ENCODE data around the gene FBN2. TPM values are rescaled to one million over a fixed set of nuclear protein-coding genes. Genes with fewer than 3 reads are reported as not detected.
A peak's percentile ranks its signal among the peaks of the same experiment; 100 is the strongest.

The FBN2 gene
- total and polyA plus RNA-seq, 2 of the 4 experiments (the other 2 are of a cell fraction) = 26.7 to 69.0 TPM

DNA sequence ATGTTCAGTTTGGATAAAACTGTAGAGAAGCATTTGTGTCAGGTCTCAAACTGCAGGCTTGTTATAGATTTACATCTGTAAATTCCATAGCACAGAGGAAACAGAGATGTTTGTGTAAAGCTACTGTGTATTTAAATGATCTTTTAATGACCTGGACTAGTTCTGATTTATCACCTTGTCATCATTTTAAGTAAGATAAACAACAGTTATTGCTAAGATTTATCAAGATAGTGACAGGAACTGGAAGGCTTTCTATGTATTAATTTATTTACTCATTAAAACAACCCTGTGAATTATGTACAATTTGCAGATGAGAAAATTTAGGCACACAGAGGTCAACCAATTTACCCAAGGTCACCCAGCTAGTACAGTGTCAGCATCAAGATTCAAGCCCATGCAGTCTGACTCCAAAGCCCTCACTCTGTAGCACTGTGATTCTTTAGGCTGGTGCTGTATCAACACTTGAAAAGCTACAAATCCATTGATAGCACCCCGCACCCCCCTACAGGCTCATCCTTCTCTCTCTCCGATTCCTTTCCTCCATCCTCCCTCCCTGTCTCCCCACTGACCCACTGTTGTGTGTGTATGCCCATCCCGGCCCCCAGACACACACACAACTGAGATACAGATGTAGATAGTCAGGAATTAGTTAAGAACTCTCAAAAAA, 184.5 kb downstream of the FBN2 start:
- no peak overlapping the region for H2BK5ac ChIP-seq (ENCODE audit: low read depth, low read length, poor library complexity, severe bottlenecking)
- H2AK5ac ChIP-seq (ENCODE audit: low read depth, low read length) = no peak overlapping the region
- H2BK120ac ChIP-seq (ENCODE audit: low read depth, low read length) = no peak overlapping the region
- no peaks in the 10 kb centered on the region for H4K20me1 ChIP-seq (ENCODE audit: insufficient read depth, low read length)
- peak; percentile 33; the same call in 1 of the 2 replicates for ATAC-seq (ENCODE audit: low read depth)
- H2BK15ac ChIP-seq (ENCODE audit: low read depth, low read length) = no peak overlapping the region
- no peak overlapping the region for H4K8ac ChIP-seq (ENCODE audit: low read depth in 2 of 2, low read length in 2 of 2)
- no peak overlapping the region for H3K56ac ChIP-seq (ENCODE audit: extremely low read depth, insufficient read depth, low read length)
- no TSS peak for BruUV-seq (replicated peaks)
- no peak overlapping the region for H3K4me3 ChIP-seq (ENCODE audit: insufficient read depth, low read depth, low read length)
- no peak overlapping the region for H3K9ac ChIP-seq (ENCODE audit: low read depth, low read length)
- no peak overlapping the region for H4K91ac ChIP-seq (ENCODE audit: insufficient read depth, low read depth, low read length)
- no peaks in the 10 kb centered on the region for H3K4me1 ChIP-seq (ENCODE audit: control insufficient read depth, insufficient read depth, low read length)
- dilution Hi-C loops (cut with HindIII; ENCODE audit: low sequenced_read_pairs, unreplicated experiment) (no loop called here), in situ Hi-C loops (cut with MboI; ENCODE audit: low sequenced_read_pairs) (no loop called here), intact Hi-C loops (cut with micrococcal nuclease) (loop anchor here (5.0 kb wide), 1 partner anchor 141 kb away; no protein-coding TSS in a partner anchor)
- no peak overlapping the region for H3K18ac ChIP-seq (ENCODE audit: low read depth, low read length)
- H2AK9ac ChIP-seq (replicated peaks; ENCODE audit: low read depth, low read length, poor library complexity) = no peak overlapping the region
- POLR2A ChIA-PET (ENCODE audit: unreplicated experiment) = no interaction called here
- CTCF ChIA-PET = no interaction called here
- H2BK20ac ChIP-seq (ENCODE audit: low read depth, low read length) = no peak overlapping the region
- H3K9me1 ChIP-seq (ENCODE audit: insufficient read depth, low read length) = peaks cover 5% of the 10 kb centered on the region
- no peak for DNase-seq
- peaks cover 20% of the 10 kb centered on the region for H3K36me3 ChIP-seq (ENCODE audit: control insufficient read depth, insufficient read depth, low read length)
- H3K4ac ChIP-seq (ENCODE audit: low read depth, low read length) = no peak overlapping the region
- no peaks in the 10 kb centered on the region for H3K9me3 ChIP-seq (ENCODE audit: control insufficient read depth, insufficient read depth, low read length)
- H2AFZ ChIP-seq (replicated peaks; ENCODE audit: low read length, poor library complexity) = no peak overlapping the region
- no peaks in the 10 kb centered on the region for H3K79me1 ChIP-seq (ENCODE audit: low read depth in 1 of 2, low read length in 2 of 2)
- TF ChIP-seq CEBPB (IDR thresholded peaks at IDR 0.05; ENCODE audit: low read depth, low read length) (no peak), MAZ (IDR thresholded peaks at IDR 0.05; ENCODE audit: borderline replicate concordance, low read depth, low read length) (no peak), RFX5 (IDR thresholded peaks at IDR 0.05; ENCODE audit: low read depth, low read length) (no peak), BHLHE40 (IDR thresholded peaks at IDR 0.05; ENCODE audit: low read depth, low read length) (no peak), POLR2A (IDR thresholded peaks at IDR 0.05; ENCODE audit: low read depth, low read length) (no peak), SMC3 (IDR thresholded peaks at IDR 0.05; ENCODE audit: low read depth, low read length) (no peak), RCOR1 (IDR thresholded peaks at IDR 0.05; ENCODE audit: insufficient replicate concordance, low read length) (no peak), MXI1 (IDR thresholded peaks at IDR 0.05; ENCODE audit: borderline replicate concordance, low read depth, low read length) (no peak), FOS (IDR thresholded peaks at IDR 0.05; ENCODE audit: low read depth, low read length) (no peak), CHD1 (IDR thresholded peaks at IDR 0.05; ENCODE audit: low read depth, low read length) (no peak), MAFK (IDR thresholded peaks at IDR 0.05; ENCODE audit: low read depth, low read length) (no peak), NFE2L2 (IDR thresholded peaks at IDR 0.05; ENCODE audit: low read depth, low read length) (no peak)
- TF ChIP-seq, protein P1, sequence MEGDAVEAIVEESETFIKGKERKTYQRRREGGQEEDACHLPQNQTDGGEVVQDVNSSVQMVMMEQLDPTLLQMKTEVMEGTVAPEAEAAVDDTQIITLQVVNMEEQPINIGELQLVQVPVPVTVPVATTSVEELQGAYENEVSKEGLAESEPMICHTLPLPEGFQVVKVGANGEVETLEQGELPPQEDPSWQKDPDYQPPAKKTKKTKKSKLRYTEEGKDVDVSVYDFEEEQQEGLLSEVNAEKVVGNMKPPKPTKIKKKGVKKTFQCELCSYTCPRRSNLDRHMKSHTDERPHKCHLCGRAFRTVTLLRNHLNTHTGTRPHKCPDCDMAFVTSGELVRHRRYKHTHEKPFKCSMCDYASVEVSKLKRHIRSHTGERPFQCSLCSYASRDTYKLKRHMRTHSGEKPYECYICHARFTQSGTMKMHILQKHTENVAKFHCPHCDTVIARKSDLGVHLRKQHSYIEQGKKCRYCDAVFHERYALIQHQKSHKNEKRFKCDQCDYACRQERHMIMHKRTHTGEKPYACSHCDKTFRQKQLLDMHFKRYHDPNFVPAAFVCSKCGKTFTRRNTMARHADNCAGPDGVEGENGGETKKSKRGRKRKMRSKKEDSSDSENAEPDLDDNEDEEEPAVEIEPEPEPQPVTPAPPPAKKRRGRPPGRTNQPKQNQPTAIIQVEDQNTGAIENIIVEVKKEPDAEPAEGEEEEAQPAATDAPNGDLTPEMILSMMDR (conservative IDR thresholded peaks at IDR 0.05; ENCODE audit: low read depth, low read length) = no peak
- TF ChIP-seq, protein P2, sequence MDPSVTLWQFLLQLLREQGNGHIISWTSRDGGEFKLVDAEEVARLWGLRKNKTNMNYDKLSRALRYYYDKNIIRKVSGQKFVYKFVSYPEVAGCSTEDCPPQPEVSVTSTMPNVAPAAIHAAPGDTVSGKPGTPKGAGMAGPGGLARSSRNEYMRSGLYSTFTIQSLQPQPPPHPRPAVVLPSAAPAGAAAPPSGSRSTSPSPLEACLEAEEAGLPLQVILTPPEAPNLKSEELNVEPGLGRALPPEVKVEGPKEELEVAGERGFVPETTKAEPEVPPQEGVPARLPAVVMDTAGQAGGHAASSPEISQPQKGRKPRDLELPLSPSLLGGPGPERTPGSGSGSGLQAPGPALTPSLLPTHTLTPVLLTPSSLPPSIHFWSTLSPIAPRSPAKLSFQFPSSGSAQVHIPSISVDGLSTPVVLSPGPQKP (IDR thresholded peaks at IDR 0.05; ENCODE audit: borderline replicate concordance, low read depth, low read length) = no peak
- TF ChIP-seq, protein P3, sequence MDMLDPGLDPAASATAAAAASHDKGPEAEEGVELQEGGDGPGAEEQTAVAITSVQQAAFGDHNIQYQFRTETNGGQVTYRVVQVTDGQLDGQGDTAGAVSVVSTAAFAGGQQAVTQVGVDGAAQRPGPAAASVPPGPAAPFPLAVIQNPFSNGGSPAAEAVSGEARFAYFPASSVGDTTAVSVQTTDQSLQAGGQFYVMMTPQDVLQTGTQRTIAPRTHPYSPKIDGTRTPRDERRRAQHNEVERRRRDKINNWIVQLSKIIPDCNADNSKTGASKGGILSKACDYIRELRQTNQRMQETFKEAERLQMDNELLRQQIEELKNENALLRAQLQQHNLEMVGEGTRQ (IDR thresholded peaks at IDR 0.05; ENCODE audit: low read depth, low read length) = no peak
- no peak overlapping the region for H3K14ac ChIP-seq (replicated peaks; ENCODE audit: low read depth, low read length)
- no peak overlapping the region for H4K5ac ChIP-seq (ENCODE audit: low read depth, low read length)
- no peak overlapping the region for H3K23ac ChIP-seq (ENCODE audit: low read depth, low read length)
- H3K4me2 ChIP-seq (ENCODE audit: low read depth, low read length) = no peak overlapping the region
- no peaks in the 10 kb centered on the region for H3K27me3 ChIP-seq (ENCODE audit: control insufficient read depth, insufficient read depth, low read length)
- no CpG with 5 or more reads among the region's 3 CpGs for WGBS, 2 experiments (ENCODE audit: extremely low coverage in 2 of 2, insufficient read length in 1 of 2)
- no peak overlapping the region for H3K27ac ChIP-seq (ENCODE audit: insufficient read depth, low read length)
